Psoas muscle (tissue), 7 donors: Measurements from ENCODE around the gene RASA4. TPM values are rescaled to one million over a fixed set of nuclear protein-coding genes. Genes with fewer than 3 reads are reported as not detected.

Source experiments
- polyA plus RNA-seq, 3 donors: library from polyadenylated mRNA; stranded (reverse); fragments of 200-250 nt; gene quantifications; one replicate each; pipeline ENCODE4 v1.2.3, GENCODE V29; 2013
- total RNA-seq, 4 donors: library from RNA; stranded (reverse); fragmentation: NEBNext Ultra II Directional in 2 of 4; extraction: Animal tissue kit (Norgen Biotek cat#: 25700) in 2 of 4; gene quantifications; one replicate each; pipeline versions ENCODE4 v1.2.1 to v1.2.4, GENCODE V29; 2021 to 2023
- donor health status: healthy with polysubstance abuse.
- donor health status: DM: no; HTN: no; CAD: no; lungs with moderate emphysema.
- donor health status: Bipolar disorder and iron deficiency.
- donor health status: healthy.
- donor health status: DM: no; HTN: no; CAD: no.
- donor health status: DM: no; HTN: no; CAD: no.
- donor health status: DM: yes; HTN: yes; CAD: no.

RASA4 gene
- total and polyA plus RNA-seq, 7 donors: 83.1 to 270 (median 188) TPM

Other genes with a start within 250 kb of the RASA4 start
- 10 to 100 TPM in 3 of 4 donors, 1 to 10 TPM in 1; 9.7 to 20.1 (median 13.2) TPM for gene PRKRIP1, start 220.4 kb downstream of the RASA4 start, total RNA-seq
- gene PRKRIP1, start 220.4 kb downstream of the RASA4 start, polyA plus RNA-seq: 10 to 100 TPM; 13.1 to 20.4 (median 15.9) TPM
- gene ORAI2, start 183.2 kb downstream of the RASA4 start, total RNA-seq: 1 to 10 TPM; 1.9 to 4.4 (median 2.9) TPM
- 1 to 10 TPM; 1.3 to 3.6 (median 1.5) TPM for gene ORAI2, start 183.2 kb downstream of the RASA4 start, polyA plus RNA-seq
- 1 to 10 TPM; 2.7 to 8.2 (median 6.5) TPM for gene ALKBH4, start 151.9 kb downstream of the RASA4 start, total RNA-seq
- gene ALKBH4, start 151.9 kb downstream of the RASA4 start, polyA plus RNA-seq: 10 to 100 TPM in 1 of 3 donors, 1 to 10 TPM in 2; 8.4 to 11.1 (median 8.6) TPM
- gene LRWD1, start 151.8 kb downstream of the RASA4 start, total RNA-seq: 10 to 100 TPM; 10.4 to 15.6 (median 12.5) TPM
- gene LRWD1, start 151.8 kb downstream of the RASA4 start, polyA plus RNA-seq: 10 to 100 TPM; 19.6 to 40.9 (median 27.2) TPM
- 100 to 1,000 TPM in 1 of 4 donors, 10 to 100 TPM in 3; 55.9 to 101 (median 68.2) TPM for gene POLR2J, start 137.8 kb downstream of the RASA4 start, total RNA-seq
- gene POLR2J, start 137.8 kb downstream of the RASA4 start, polyA plus RNA-seq: 100 to 1,000 TPM; 115 to 229 (median 166) TPM
- 100 to 1,000 TPM in 1 of 4 donors, 10 to 100 TPM in 3; 85.1 to 139 (median 88.8) TPM for gene RASA4B, start 99.0 kb downstream of the RASA4 start, total RNA-seq
- gene RASA4B, start 99.0 kb downstream of the RASA4 start, polyA plus RNA-seq: 100 to 1,000 TPM in 1 of 3 donors, 10 to 100 TPM in 2; 29.5 to 116 (median 49.0) TPM
- gene UPK3BL2, start 73.1 kb downstream of the RASA4 start, total RNA-seq: 10 to 100 TPM in 1 of 4 donors, 1 to 10 TPM in 3; 1.7 to 11.1 (median 4.3) TPM
- gene UPK3BL2, start 73.1 kb downstream of the RASA4 start, polyA plus RNA-seq: 1 to 10 TPM in 2 of 3 donors, under 1 TPM in 1; 0.88 to 6.2 (median 2.4) TPM
- not detected for gene SPDYE2, start 65.5 kb downstream of the RASA4 start, total RNA-seq
- under 1 TPM; 0.05 to 0.13 (median 0.10) TPM for gene SPDYE2, start 65.5 kb downstream of the RASA4 start, polyA plus RNA-seq
- 10 to 100 TPM in 2 of 4 donors, 1 to 10 TPM in 2; 9.3 to 14.6 (median 11.1) TPM for gene POLR2J3, start 44.2 kb downstream of the RASA4 start, total RNA-seq
- gene POLR2J3, start 44.2 kb downstream of the RASA4 start, polyA plus RNA-seq: 10 to 100 TPM; 35.4 to 85.3 (median 46.0) TPM
- gene UPK3BL1, start 26.0 kb upstream of the RASA4 start, total RNA-seq: 1 to 10 TPM; 1.9 to 8.0 (median 6.8) TPM
- 10 to 100 TPM; 11.7 to 18.3 (median 14.6) TPM for gene UPK3BL1, start 26.0 kb upstream of the RASA4 start, polyA plus RNA-seq
- gene SPDYE2B, start 33.6 kb upstream of the RASA4 start, total RNA-seq: not detected
- not detected for gene SPDYE2B, start 33.6 kb upstream of the RASA4 start, polyA plus RNA-seq
- 1 to 10 TPM; 1.4 to 5.0 (median 3.3) TPM for gene POLR2J2, start 54.9 kb upstream of the RASA4 start, total RNA-seq
- 1 to 10 TPM; 1.3 to 1.9 (median 1.6) TPM for gene POLR2J2, start 54.9 kb upstream of the RASA4 start, polyA plus RNA-seq
- gene FAM185A, start 132.2 kb upstream of the RASA4 start, total RNA-seq: 1 to 10 TPM; 6.7 to 9.6 (median 8.6) TPM
- gene FAM185A, start 132.2 kb upstream of the RASA4 start, polyA plus RNA-seq: 10 to 100 TPM in 1 of 3 donors, 1 to 10 TPM in 2; 5.2 to 11.1 (median 5.4) TPM